ENCODE measurements around the gene MAPK8IP1. TPM values are rescaled to one million over a fixed set of nuclear protein-coding genes. Genes with fewer than 3 reads are reported as not detected.

Gene MAPK8IP1
- polyA plus RNA-seq, 1 donor (not counting 4 experiments of a cell fraction or from before 2014, with no cell fraction given), result 0.51 TPM

GRCh38 chr11:45926001-45926401 lies 40.5 kb downstream of the MAPK8IP1 start:
- Histone ChIP-seq H3K4me1 (ENCODE audit: control insufficient read depth, extremely low read depth, insufficient read depth, low read length) (peaks cover 39% of the 10 kb centered on the region), H3K9me1 (ENCODE audit: control insufficient read depth, extremely low read depth, insufficient read depth, low read length) (peaks cover 4% of the 10 kb centered on the region), H2AFZ (ENCODE audit: control insufficient read depth, low read length) (no peak overlapping the region), H3K27ac (ENCODE audit: control insufficient read depth, insufficient read depth, low read length) (no peak overlapping the region), H3K9ac (ENCODE audit: control insufficient read depth, extremely low read depth, insufficient read depth, low read length) (no peak overlapping the region), H3K4me2 (ENCODE audit: control insufficient read depth, extremely low read depth, insufficient read depth, low read depth, low read length) (no peak overlapping the region), H3K4me3 (ENCODE audit: control insufficient read depth in 2 of 3, extremely low read depth in 1 of 3, insufficient read depth in 2 of 3, low read depth in 1 of 3, low read length in 3 of 3) (no peak overlapping the region), H3K9me3 (ENCODE audit: control insufficient read depth, low read depth, low read length) (no peaks in the 10 kb centered on the region), H4K20me1 (ENCODE audit: control insufficient read depth, extremely low read depth, insufficient read depth, low read length) (no peaks in the 10 kb centered on the region), H3K36me3 (ENCODE audit: control insufficient read depth in 2 of 2, extremely low read depth in 1 of 2, insufficient read depth in 2 of 2, low read length in 2 of 2) (peaks cover 0 to 11% of the 10 kb centered on the region in 2 experiments), H3K79me2 (ENCODE audit: control insufficient read depth, insufficient read depth, low read length) (peaks cover 10% of the 10 kb centered on the region), H3K27me3 (ENCODE audit: control insufficient read depth, extremely low read depth, insufficient read depth, low read length) (no peaks in the 10 kb centered on the region)
- FAIRE-seq, result no peak
- no peak for DNase-seq (ENCODE audit: low read depth, low spot score)
- TF ChIP-seq EZH2 (IDR thresholded peaks at IDR 0.05; ENCODE audit: low read length), result no peak
- dilution Hi-C loops (cut with MboI; ENCODE audit: extremely low pct_ligation_motif_present, low sequenced_read_pairs), result no loop called here

GRCh38 chr11:45926536-45927331 lies 41.3 kb downstream of the MAPK8IP1 start:
- Histone ChIP-seq H2AFZ (ENCODE audit: control insufficient read depth, low read length) (no peak overlapping the region), H3K27me3 (ENCODE audit: control insufficient read depth, extremely low read depth, insufficient read depth, low read length) (no peaks in the 10 kb centered on the region), H3K4me2 (ENCODE audit: control insufficient read depth, extremely low read depth, insufficient read depth, low read depth, low read length) (no peak overlapping the region), H3K36me3 (ENCODE audit: control insufficient read depth in 2 of 2, extremely low read depth in 1 of 2, insufficient read depth in 2 of 2, low read length in 2 of 2) (peaks cover 0 to 11% of the 10 kb centered on the region in 2 experiments), H3K4me3 (ENCODE audit: control insufficient read depth in 2 of 3, extremely low read depth in 1 of 3, insufficient read depth in 2 of 3, low read depth in 1 of 3, low read length in 3 of 3) (no peak overlapping the region), H3K9ac (ENCODE audit: control insufficient read depth, extremely low read depth, insufficient read depth, low read length) (no peak overlapping the region), H3K4me1 (ENCODE audit: control insufficient read depth, extremely low read depth, insufficient read depth, low read length) (peaks cover 46% of the 10 kb centered on the region), H3K79me2 (ENCODE audit: control insufficient read depth, insufficient read depth, low read length) (peaks cover 10% of the 10 kb centered on the region), H3K9me1 (ENCODE audit: control insufficient read depth, extremely low read depth, insufficient read depth, low read length) (peaks cover 2% of the 10 kb centered on the region), H3K27ac (ENCODE audit: control insufficient read depth, insufficient read depth, low read length) (no peak overlapping the region), H3K9me3 (ENCODE audit: control insufficient read depth, low read depth, low read length) (no peaks in the 10 kb centered on the region), H4K20me1 (ENCODE audit: control insufficient read depth, extremely low read depth, insufficient read depth, low read length) (no peaks in the 10 kb centered on the region)
- dilution Hi-C loops (cut with MboI; ENCODE audit: extremely low pct_ligation_motif_present, low sequenced_read_pairs), result no loop called here
- DNase-seq (ENCODE audit: low read depth, low spot score), result no peak
- TF ChIP-seq CTCF (optimal IDR thresholded peaks at IDR 0.05 in 1 of 3, IDR thresholded peaks at IDR 0.05 in 1 of 3, conservative IDR thresholded peaks at IDR 0.05 in 1 of 3; ENCODE audit: extremely low read depth in 1 of 3, insufficient read depth in 2 of 3, low read length in 3 of 3) (no peak), EZH2 (IDR thresholded peaks at IDR 0.05; ENCODE audit: low read length) (no peak)
- no peak for FAIRE-seq

Data from keratinocyte (primary cell).